GM12864 (cell line): ENCODE data around the gene SET.
"Not testable (repeated sequence)": the region's sequence is repeated elsewhere in the genome, so short reads cannot be mapped to it uniquely, and the experiment has no call there.

Experiments
- DNase-seq: peaks from one replicate; pipeline ENCODE4 v3.0.0-alpha.2; 2011; ENCODE audit warnings: low read depth
- H3K4me3 ChIP-seq: 2 replicates; pipeline ENCODE4 v1.5.1; 2011; ENCODE audit warnings: mild to moderate bottlenecking, low read depth, low read length, control low read depth
- CTCF ChIP-seq: IDR thresholded peaks from 2 replicates; pipeline ENCODE4 v1.5.1; 2011; ENCODE audit warnings: low read depth, mild to moderate bottlenecking, moderate library complexity, low read length, control low read depth, inconsistent platforms; ENCODE audit errors: missing control alignments

The SET gene

GRCh38 chr9:128687453-128687852, 1.6 kb upstream of the SET start:
- H3K4me3 ChIP-seq = no peak overlapping the region
- TF ChIP-seq CTCF = no peak
- no peak for DNase-seq

- no peak for TF ChIP-seq CTCF
- H3K4me3 ChIP-seq = peak overlapping the region; percentile 99
- no peak for DNase-seq
Observed at GRCh38 chr9:128689293-128689774, 312 bp downstream of the SET start.

GRCh38 chr9:128689820-128690683, 1.0 kb downstream of the SET start:
- TF ChIP-seq CTCF = no peak
- no peak for DNase-seq
- peak overlapping the region; percentile 99 for H3K4me3 ChIP-seq

- DNase-seq = no peak
- peak overlapping the region; percentile 99 for H3K4me3 ChIP-seq
- TF ChIP-seq CTCF = no peak
Observed at GRCh38 chr9:128690684-128691034, 1.6 kb downstream of the SET start.

- H3K4me3 ChIP-seq, DNase-seq: not testable (repeated sequence)
Observed at GRCh38 chr9:128693738-128694137, 4.7 kb downstream of the SET start.

- H3K4me3 ChIP-seq = no peak overlapping the region
- TF ChIP-seq CTCF = no peak
- no peak for DNase-seq
Observed at GRCh38 chr9:128694344-128694743, 5.3 kb downstream of the SET start.

GRCh38 chr9:128696923-128697707, 8.1 kb downstream of the SET start:
- no peak for DNase-seq
- no peak overlapping the region for H3K4me3 ChIP-seq
- TF ChIP-seq CTCF = no peak

GRCh38 chr9:128699096-128699795, 10.2 kb downstream of the SET start:
- H3K4me3 ChIP-seq, DNase-seq: not testable (repeated sequence)
